HCT116 (cell line): Measurements from ENCODE around the gene PDE6B.

ENCODE experiments used
- EZH2phosphoT487 ChIP-seq: fragments of 200-600 bp; IDR thresholded peaks from 2 replicates; pipeline ENCODE4 v1.6.1; 2018; ENCODE audit warnings: antibody characterized with exemption, borderline replicate concordance
- JUND ChIP-seq: IDR thresholded peaks from 2 replicates; pipeline ENCODE4 v1.6.1; 2012
- POLR2A ChIP-seq: IDR thresholded peaks from 2 replicates; pipeline ENCODE4 v1.7.0; 2011; ENCODE audit warnings: borderline replicate concordance; ENCODE audit not compliant: insufficient read depth, insufficient read length; ENCODE audit errors: extremely low read depth
- POLR2AphosphoS5 ChIP-seq: IDR thresholded peaks from 2 replicates; pipeline ENCODE4 v1.6.1; 2011; ENCODE audit warnings: mild to moderate bottlenecking, low read depth, low read length, moderate library complexity
- RAD21 ChIP-seq: IDR thresholded peaks from 2 replicates; pipeline ENCODE4 v1.6.1; 2012; ENCODE audit warnings: low read depth, mild to moderate bottlenecking
- SP1 ChIP-seq: IDR thresholded peaks from 2 replicates; pipeline ENCODE4 v1.6.1; 2012; ENCODE audit warnings: low read depth
- YY1 ChIP-seq: IDR thresholded peaks from 2 replicates; pipeline ENCODE4 v1.6.1; 2011; ENCODE audit warnings: low read length, low read depth, moderate library complexity, mild to moderate bottlenecking; ENCODE audit not compliant: insufficient replicate concordance; ENCODE audit errors: extremely low read depth
- TF ChIP-seq, protein P1 (sequence below), 3 experiments: fragments of 200-600 bp in 1 of 3; sonication (generic) in 1 of 3; IDR thresholded peaks in 2 of 3; conservative IDR thresholded peaks in 1 of 3; 2 replicates each; pipeline ENCODE4 v1.5.1; 2012 to 2017; ENCODE audit warnings: low read depth in 2 of 3, low read length in 2 of 3, antibody characterized with exemption in 1 of 3, borderline replicate concordance in 1 of 3, control low read depth in 1 of 3, mild to moderate bottlenecking in 1 of 3, mixed read lengths in 1 of 3, mixed run types in 1 of 3, moderate library complexity in 1 of 3; ENCODE audit not compliant: insufficient read depth in 1 of 3
- TF ChIP-seq, protein P2 (sequence below): IDR thresholded peaks from 2 replicates; pipeline ENCODE4 v1.6.1; 2012

DNA sequence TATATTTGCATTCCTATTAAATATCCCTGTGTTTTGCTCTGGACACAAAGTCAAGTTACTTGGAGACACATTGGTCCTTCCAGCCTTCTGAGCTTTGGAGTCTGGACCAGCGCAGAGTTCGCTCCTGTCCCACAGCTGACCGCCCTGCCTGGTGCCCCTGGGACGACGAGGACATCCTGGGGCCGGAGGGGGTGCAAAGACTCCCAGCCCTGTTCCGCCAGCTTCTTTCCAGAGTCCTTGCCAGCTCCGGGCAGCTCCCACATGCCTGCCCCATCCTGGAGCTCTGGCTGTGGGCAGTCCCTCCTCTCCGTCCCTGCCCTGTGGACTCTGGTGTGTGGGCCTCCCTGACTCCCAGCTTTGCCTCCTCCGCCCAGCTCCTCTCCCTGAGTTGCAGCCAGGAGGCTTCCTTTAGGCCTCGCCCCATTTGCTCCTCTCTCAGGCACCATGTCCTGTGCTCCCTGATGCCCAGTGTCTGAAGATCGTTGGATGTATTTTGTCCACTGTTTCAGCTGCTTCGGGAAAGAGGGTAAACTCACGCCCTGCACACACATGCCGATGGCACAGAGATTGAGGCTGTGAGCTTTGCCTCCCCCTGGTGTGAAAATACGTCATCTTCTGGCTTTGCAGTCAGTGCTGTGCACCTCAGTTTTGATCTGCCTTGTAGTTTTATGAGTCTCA is 75.4 kb downstream of the PDE6B start:
- no peak for TF ChIP-seq SP1
- TF ChIP-seq, protein P1, sequence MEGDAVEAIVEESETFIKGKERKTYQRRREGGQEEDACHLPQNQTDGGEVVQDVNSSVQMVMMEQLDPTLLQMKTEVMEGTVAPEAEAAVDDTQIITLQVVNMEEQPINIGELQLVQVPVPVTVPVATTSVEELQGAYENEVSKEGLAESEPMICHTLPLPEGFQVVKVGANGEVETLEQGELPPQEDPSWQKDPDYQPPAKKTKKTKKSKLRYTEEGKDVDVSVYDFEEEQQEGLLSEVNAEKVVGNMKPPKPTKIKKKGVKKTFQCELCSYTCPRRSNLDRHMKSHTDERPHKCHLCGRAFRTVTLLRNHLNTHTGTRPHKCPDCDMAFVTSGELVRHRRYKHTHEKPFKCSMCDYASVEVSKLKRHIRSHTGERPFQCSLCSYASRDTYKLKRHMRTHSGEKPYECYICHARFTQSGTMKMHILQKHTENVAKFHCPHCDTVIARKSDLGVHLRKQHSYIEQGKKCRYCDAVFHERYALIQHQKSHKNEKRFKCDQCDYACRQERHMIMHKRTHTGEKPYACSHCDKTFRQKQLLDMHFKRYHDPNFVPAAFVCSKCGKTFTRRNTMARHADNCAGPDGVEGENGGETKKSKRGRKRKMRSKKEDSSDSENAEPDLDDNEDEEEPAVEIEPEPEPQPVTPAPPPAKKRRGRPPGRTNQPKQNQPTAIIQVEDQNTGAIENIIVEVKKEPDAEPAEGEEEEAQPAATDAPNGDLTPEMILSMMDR (IDR thresholded peaks at IDR 0.05 in 2 of 3, conservative IDR thresholded peaks at IDR 0.05 in 1 of 3; ENCODE audit: borderline replicate concordance in 1 of 3, insufficient read depth in 1 of 3, low read depth in 2 of 3, low read length in 2 of 3) = no peak
- TF ChIP-seq, protein P2, sequence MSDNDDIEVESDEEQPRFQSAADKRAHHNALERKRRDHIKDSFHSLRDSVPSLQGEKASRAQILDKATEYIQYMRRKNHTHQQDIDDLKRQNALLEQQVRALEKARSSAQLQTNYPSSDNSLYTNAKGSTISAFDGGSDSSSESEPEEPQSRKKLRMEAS = no peak
- TF ChIP-seq EZH2phosphoT487 = no peak
- TF ChIP-seq JUND = no peak
- TF ChIP-seq RAD21 = no peak
- no peak for TF ChIP-seq POLR2A
- no peak for TF ChIP-seq YY1
- TF ChIP-seq POLR2AphosphoS5 = no peak
